Stimulated activated CD4-positive, alpha-beta T cell treated with anti-CD3 and anti-CD28 coated beads, Interleukin-4, amount 100 ng/mL, for 1 hour (primary cell): Measurements from ENCODE around the gene CHD5.

ENCODE experiments used
- DNase-seq: peaks from one replicate; pipeline ENCODE4 v3.0.0-alpha.2; 2020

CHD5 gene

DNA sequence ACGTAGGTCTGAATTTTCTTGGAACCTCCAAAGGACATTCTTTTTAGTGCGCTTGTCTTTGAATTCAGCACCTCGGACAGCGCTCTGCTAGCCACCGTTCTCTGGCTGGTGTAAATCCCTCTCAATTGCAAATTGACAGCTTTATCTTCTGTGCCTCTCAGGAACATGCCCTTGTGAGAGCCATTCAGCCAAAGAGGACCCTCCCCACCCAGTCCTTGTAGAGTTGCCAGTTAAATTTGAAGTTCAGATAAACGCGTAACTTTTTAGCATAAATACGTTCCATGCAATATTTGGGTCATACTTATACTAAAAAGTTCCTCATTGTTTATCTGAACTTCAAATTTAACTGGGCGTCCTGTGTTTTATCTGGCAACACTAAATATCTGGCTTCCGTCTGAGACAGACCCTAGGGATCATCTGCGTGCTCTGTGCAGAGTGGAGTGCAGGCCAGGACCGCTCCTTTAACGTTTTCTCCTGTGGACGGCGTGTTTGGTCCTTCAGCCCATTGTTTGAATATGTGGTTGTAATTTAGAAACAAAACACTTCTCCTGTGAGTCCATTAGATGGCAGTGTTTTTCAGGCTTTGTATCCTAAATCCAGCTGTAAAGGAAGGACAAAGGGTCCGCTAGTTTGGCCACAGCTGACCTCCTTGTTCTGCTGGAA, 127.4 kb downstream of the CHD5 start:
- DNase-seq: peak; percentile 41
